ENCODE measurements around the gene SLAMF7. TPM values are rescaled to one million over a fixed set of nuclear protein-coding genes. Genes with fewer than 3 reads are reported as not detected.
"Not testable (repeated sequence)": the region's sequence is repeated elsewhere in the genome, so short reads cannot be mapped to it uniquely, and the experiment has no call there.

The SLAMF7 gene
- total RNA-seq (2022) (2.6 and 8.4 TPM in 2 replicates), Bru-seq, nascent RNA (percentile 42 among the genes with signal in this experiment), BruChase-seq, experiment 1, labeled RNA remaining after a 6-hour chase (percentile 47 among the genes with signal in this experiment), BruChase-seq, experiment 2, labeled RNA remaining after a 2-hour chase (percentile 31 among the genes with signal in this experiment)
- long read RNA-seq, partial matches to known transcripts = 0 of 3 reads
- long read RNA-seq, other reads (novel, unspliced or antisense) = 3 of 3 reads

DNA sequence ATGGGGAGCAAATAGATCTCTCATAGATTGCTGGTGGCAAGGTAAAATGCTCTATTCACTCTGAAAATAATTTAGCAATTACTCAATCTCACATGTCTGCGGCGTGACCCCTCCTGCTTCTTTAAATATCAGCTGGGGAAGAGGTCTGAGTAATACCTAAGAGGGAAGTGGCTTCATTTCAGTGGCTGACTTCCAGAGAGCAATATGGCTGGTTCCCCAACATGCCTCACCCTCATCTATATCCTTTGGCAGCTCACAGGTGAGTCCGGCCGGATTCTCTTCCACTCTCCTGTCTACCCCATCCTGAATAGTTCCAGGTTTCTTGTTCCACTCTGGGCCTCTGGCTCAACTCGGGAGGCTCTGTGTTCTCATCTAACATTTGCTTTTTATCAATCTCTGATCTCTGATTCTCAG lies at the start of gene SLAMF7:
SLAMF7 (plus strand) TSS at position 150 of the 414 bp plus-strand sequence; CDS start at position 205, 55 bp downstream.
- Mint-ChIP-seq H3K4me3 (ENCODE audit: low read depth, unreplicated experiment) (peak within 1 kb of the TSS; percentile 52), H3K27ac (ENCODE audit: unreplicated experiment) (peak within 1 kb of the TSS; percentile 8), H3K4me1 (ENCODE audit: low read depth, unreplicated experiment) (peaks cover 15% of the 10 kb centered on the region), H3K36me3 (ENCODE audit: insufficient read depth, unreplicated experiment) (no peaks in the 10 kb centered on the region), H3K9me3 (ENCODE audit: low read depth, unreplicated experiment) (peaks cover 3% of the 10 kb centered on the region), H3K27me3 (ENCODE audit: unreplicated experiment) (no peaks in the 10 kb centered on the region)
- BruUV-seq (replicated peaks) = no TSS peak
- CTCF ChIA-PET = interaction anchor here (0.5 to 0.7 kb wide), 2 partner anchors 12 to 203 kb away, joined by 3 read pairs; no protein-coding TSS in a partner anchor
- intact Hi-C loops (cut with micrococcal nuclease; ENCODE audit: unreplicated experiment) = no loop called here
- DNase-seq = peak; percentile 43
- TF ChIP-seq CTCF (IDR thresholded peaks at IDR 0.05; ENCODE audit: unreplicated experiment) = no peak

DNA sequence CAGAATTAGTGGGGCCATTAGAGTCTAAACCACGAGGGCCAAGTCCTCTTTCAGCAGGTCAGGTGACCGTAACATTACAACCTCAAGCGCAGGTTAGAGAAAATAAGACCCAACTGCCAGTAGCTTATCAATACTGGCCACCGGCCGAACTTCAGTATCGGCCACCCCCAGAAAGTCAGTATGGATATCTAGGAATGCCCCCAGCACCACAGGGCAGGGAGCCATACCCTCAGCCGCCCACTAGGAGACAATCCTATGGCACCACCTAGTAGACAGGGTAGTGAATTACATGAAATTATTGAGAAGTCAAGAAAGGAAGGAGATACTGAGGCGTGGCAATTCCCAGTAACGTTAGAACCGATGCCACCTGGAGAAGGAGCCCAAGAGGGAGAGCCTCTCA lies 46.7 kb upstream of the SLAMF7 start:
- BruUV-seq (replicated peaks); H3K36me3 Mint-ChIP-seq (ENCODE audit: insufficient read depth, unreplicated experiment); H3K4me1 Mint-ChIP-seq (ENCODE audit: low read depth, unreplicated experiment); H3K4me3 Mint-ChIP-seq (ENCODE audit: low read depth, unreplicated experiment); H3K9me3 Mint-ChIP-seq (ENCODE audit: low read depth, unreplicated experiment); CTCF ChIA-PET; H3K27ac Mint-ChIP-seq (ENCODE audit: unreplicated experiment): not testable (repeated sequence)
- peak; percentile 44 for DNase-seq
- TF ChIP-seq CTCF (IDR thresholded peaks at IDR 0.05; ENCODE audit: unreplicated experiment) = peak; percentile 27
- intact Hi-C loops (cut with micrococcal nuclease; ENCODE audit: unreplicated experiment) = loop anchor here (2.0 kb wide), 1 partner anchor 18 kb away; no protein-coding TSS in a partner anchor
- peaks cover 55% of the 10 kb centered on the region for H3K27me3 Mint-ChIP-seq (ENCODE audit: unreplicated experiment)

GRCh38 chr1:160702100-160702499 lies 36.9 kb upstream of the SLAMF7 start:
- Mint-ChIP-seq H3K27me3 (ENCODE audit: unreplicated experiment) (peaks cover 35% of the 10 kb centered on the region), H3K36me3 (ENCODE audit: insufficient read depth, unreplicated experiment) (no peaks in the 10 kb centered on the region), H3K9me3 (ENCODE audit: low read depth, unreplicated experiment) (no peaks in the 10 kb centered on the region), H3K27ac (ENCODE audit: unreplicated experiment) (no peak overlapping the region), H3K4me3 (ENCODE audit: low read depth, unreplicated experiment) (no peak overlapping the region), H3K4me1 (ENCODE audit: low read depth, unreplicated experiment) (no peaks in the 10 kb centered on the region)
- TF ChIP-seq CTCF (IDR thresholded peaks at IDR 0.05; ENCODE audit: unreplicated experiment) = no peak
- no peak for DNase-seq
- BruUV-seq (replicated peaks) = no TSS peak
- CTCF ChIA-PET = no interaction called here
- intact Hi-C loops (cut with micrococcal nuclease; ENCODE audit: unreplicated experiment) = no loop called here

GRCh38 chr1:160704250-160704649 lies 34.8 kb upstream of the SLAMF7 start:
- CTCF ChIA-PET = no interaction called here
- Mint-ChIP-seq H3K4me1 (ENCODE audit: low read depth, unreplicated experiment) (no peaks in the 10 kb centered on the region), H3K27ac (ENCODE audit: unreplicated experiment) (no peak overlapping the region), H3K27me3 (ENCODE audit: unreplicated experiment) (peaks cover 35% of the 10 kb centered on the region), H3K36me3 (ENCODE audit: insufficient read depth, unreplicated experiment) (no peaks in the 10 kb centered on the region), H3K4me3 (ENCODE audit: low read depth, unreplicated experiment) (no peak overlapping the region), H3K9me3 (ENCODE audit: low read depth, unreplicated experiment) (no peaks in the 10 kb centered on the region)
- no peak for TF ChIP-seq CTCF (IDR thresholded peaks at IDR 0.05; ENCODE audit: unreplicated experiment)
- no TSS peak for BruUV-seq (replicated peaks)
- no peak for DNase-seq
- intact Hi-C loops (cut with micrococcal nuclease; ENCODE audit: unreplicated experiment) = no loop called here

DNA sequence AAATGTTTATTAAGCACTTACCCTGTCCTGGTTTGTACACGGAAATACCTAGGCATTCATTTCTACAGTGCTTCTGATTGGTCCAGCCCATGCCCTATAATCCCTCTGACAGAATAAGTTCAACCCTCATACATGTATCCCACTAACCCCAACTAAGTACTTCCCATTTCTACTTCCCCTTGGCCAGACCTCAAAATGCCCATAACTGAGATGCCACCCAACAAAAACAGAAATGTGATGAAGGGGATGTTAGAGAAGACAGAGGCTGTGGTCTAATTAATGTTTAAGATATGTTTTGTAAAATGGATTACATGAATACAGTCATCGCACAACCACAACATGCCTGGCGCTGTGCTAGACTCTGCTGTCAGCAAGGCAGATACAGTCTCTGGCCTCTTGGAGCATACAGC lies 33.8 kb upstream of the SLAMF7 start:
- H3K9me3 Mint-ChIP-seq (ENCODE audit: low read depth, unreplicated experiment); H3K4me3 Mint-ChIP-seq (ENCODE audit: low read depth, unreplicated experiment); intact Hi-C loops (cut with micrococcal nuclease; ENCODE audit: unreplicated experiment); DNase-seq; BruUV-seq (replicated peaks); H3K36me3 Mint-ChIP-seq (ENCODE audit: insufficient read depth, unreplicated experiment); H3K4me1 Mint-ChIP-seq (ENCODE audit: low read depth, unreplicated experiment); H3K27ac Mint-ChIP-seq (ENCODE audit: unreplicated experiment); CTCF ChIA-PET: not testable (repeated sequence)
- peaks cover 35% of the 10 kb centered on the region for H3K27me3 Mint-ChIP-seq (ENCODE audit: unreplicated experiment)
